HL-60 (cell line): Measurements from ENCODE around the gene PPP1R37.

Source experiments
- DNase-seq, 2 experiments: peaks; one replicate each; pipeline ENCODE4 v3.0.0-alpha.2; 2010 to 2020; ENCODE audit warnings: low read depth in 1 of 2, low spot score in 1 of 2
- H3K27ac ChIP-seq: fragments of 250-450 bp; sonication (Bioruptor Pico); replicated peaks from 2 replicates; pipeline ENCODE4 v1.5.1; 2020; ENCODE audit warnings: mild to moderate bottlenecking, moderate library complexity
- H3K27me3 ChIP-seq: fragments of 250-450 bp; sonication (Bioruptor Pico); 2 replicates; pipeline ENCODE4 v1.5.1; 2021; ENCODE audit warnings: mild to moderate bottlenecking, moderate library complexity; ENCODE audit not compliant: insufficient read depth, poor library complexity, severe bottlenecking
- H3K4me3 ChIP-seq: replicated peaks from 2 replicates; pipeline ENCODE4 v1.5.1; 2011; ENCODE audit warnings: mild to moderate bottlenecking, control low read depth, low read length; ENCODE audit not compliant: insufficient read depth
- CTCF ChIP-seq: IDR thresholded peaks from one replicate; pipeline ENCODE4 v1.5.1; 2011; ENCODE audit warnings: low read length, control low read depth, inconsistent platforms; ENCODE audit not compliant: insufficient read depth
- GABPA ChIP-seq: IDR thresholded peaks from 2 replicates; pipeline ENCODE4 v1.6.1; 2012; ENCODE audit warnings: low read depth
- POLR2AphosphoS5 ChIP-seq: IDR thresholded peaks from 2 replicates; pipeline ENCODE4 v1.6.1; 2012; ENCODE audit warnings: low read depth
- SPI1 ChIP-seq: IDR thresholded peaks from 2 replicates; pipeline ENCODE4 v1.6.1; 2012; ENCODE audit warnings: low read depth, mild to moderate bottlenecking, borderline replicate concordance
- TF ChIP-seq, protein P1 (sequence below): IDR thresholded peaks from 2 replicates; pipeline ENCODE4 v1.6.1; 2012; ENCODE audit warnings: low read depth; ENCODE audit not compliant: insufficient replicate concordance

Gene PPP1R37

GRCh38 chr19:45094707-45095106 lies 1.7 kb downstream of the PPP1R37 start:
- H3K27ac ChIP-seq = no peak overlapping the region
- TF ChIP-seq GABPA (no peak), SPI1 (no peak), CTCF (no peak), POLR2AphosphoS5 (no peak)
- TF ChIP-seq, protein P1, sequence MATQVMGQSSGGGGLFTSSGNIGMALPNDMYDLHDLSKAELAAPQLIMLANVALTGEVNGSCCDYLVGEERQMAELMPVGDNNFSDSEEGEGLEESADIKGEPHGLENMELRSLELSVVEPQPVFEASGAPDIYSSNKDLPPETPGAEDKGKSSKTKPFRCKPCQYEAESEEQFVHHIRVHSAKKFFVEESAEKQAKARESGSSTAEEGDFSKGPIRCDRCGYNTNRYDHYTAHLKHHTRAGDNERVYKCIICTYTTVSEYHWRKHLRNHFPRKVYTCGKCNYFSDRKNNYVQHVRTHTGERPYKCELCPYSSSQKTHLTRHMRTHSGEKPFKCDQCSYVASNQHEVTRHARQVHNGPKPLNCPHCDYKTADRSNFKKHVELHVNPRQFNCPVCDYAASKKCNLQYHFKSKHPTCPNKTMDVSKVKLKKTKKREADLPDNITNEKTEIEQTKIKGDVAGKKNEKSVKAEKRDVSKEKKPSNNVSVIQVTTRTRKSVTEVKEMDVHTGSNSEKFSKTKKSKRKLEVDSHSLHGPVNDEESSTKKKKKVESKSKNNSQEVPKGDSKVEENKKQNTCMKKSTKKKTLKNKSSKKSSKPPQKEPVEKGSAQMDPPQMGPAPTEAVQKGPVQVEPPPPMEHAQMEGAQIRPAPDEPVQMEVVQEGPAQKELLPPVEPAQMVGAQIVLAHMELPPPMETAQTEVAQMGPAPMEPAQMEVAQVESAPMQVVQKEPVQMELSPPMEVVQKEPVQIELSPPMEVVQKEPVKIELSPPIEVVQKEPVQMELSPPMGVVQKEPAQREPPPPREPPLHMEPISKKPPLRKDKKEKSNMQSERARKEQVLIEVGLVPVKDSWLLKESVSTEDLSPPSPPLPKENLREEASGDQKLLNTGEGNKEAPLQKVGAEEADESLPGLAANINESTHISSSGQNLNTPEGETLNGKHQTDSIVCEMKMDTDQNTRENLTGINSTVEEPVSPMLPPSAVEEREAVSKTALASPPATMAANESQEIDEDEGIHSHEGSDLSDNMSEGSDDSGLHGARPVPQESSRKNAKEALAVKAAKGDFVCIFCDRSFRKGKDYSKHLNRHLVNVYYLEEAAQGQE = no peak
- H3K4me3 ChIP-seq = no peak overlapping the region
- no peaks in the 10 kb centered on the region for H3K27me3 ChIP-seq
- no peak for DNase-seq

DNA sequence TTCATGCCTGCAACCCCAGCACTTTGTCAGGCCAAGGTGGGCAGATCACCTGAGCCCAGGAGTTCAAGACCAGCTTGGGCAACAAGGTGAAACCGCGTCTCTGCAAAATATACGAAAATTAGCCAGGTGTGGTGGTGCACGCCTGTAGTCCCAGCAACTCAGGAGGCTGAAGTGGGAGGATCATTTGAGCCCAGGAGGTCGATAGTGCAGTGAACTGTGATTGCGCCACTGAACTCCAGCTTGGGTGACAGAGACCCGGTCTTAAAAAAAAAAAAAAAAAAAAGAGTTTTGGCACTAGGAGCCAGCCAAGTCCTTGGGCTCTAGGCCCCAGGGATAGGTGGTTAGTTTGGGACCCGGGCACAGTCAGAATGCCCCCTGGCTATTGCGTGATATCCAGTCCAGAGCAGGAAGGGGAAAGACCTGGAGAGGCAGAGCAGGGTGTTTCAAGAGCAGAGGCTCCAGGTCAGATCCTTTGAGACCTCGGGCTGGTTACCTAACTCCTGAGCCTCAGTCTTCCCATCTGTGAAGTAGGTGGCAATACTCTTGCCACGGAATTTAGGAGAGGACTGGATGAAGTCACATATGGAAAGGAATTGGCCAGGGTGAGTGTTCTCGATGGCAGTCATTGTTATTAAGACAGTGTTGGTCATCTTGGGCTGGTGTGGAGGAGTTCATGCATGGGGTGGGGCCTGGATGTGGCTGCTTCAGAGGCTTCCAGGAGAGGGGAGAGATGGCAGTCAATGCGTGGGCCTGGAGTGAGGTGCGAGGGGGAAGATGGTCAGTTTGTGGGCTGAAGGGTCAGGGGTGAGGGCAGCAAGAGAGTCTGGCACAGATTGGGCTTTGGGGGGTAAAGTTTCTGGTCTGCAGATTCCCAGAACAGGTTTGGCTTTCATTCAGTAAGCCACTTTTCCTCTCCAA lies 2.8 kb downstream of the PPP1R37 start:
- DNase-seq = no peak
- Histone ChIP-seq H3K27ac (no peak overlapping the region), H3K27me3 (no peaks in the 10 kb centered on the region), H3K4me3 (no peak overlapping the region)
- TF ChIP-seq SPI1 = no peak

DNA sequence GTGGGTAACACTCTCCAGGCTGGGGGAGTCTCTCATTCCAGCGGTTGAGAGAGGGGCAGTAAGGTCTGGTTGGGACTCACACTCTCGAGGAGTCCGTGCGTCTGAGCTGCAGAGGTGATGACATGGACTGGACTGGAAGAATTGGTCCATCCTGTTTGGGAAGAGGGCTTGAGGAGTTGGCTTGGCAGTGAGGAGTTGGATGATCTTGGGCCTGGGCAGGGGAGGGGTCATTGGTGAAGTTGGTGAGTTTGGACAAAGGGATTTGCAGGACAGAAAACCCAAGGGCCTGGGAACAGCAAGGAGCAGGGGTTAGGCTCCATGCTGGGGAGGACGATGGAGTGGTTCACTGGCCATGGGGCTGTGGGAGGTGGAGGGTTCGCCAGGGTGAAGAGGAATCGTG lies 3.7 kb downstream of the PPP1R37 start:
- TF ChIP-seq SPI1 (no peak), GABPA (no peak), CTCF (no peak), POLR2AphosphoS5 (no peak)
- TF ChIP-seq, protein P1 = no peak
- no peak for DNase-seq
- Histone ChIP-seq H3K27me3 (no peaks in the 10 kb centered on the region), H3K4me3 (no peak overlapping the region), H3K27ac (no peak overlapping the region)

- Histone ChIP-seq H3K27ac (no peak overlapping the region), H3K4me3 (no peak overlapping the region)
These were observed 4.4 kb downstream of the PPP1R37 start for GRCh38 chr19:45097450-45097775.

More at GRCh38 chr19:45097450-45097775, 4.4 kb downstream of the PPP1R37 start:
- no peak for DNase-seq
- TF ChIP-seq GABPA = no peak
- TF ChIP-seq, protein P1 = no peak
- TF ChIP-seq SPI1 = no peak
- no peak for TF ChIP-seq CTCF
- no peak for TF ChIP-seq POLR2AphosphoS5
- H3K27me3 ChIP-seq = no peaks in the 10 kb centered on the region
